HCT116 (cell line): ENCODE measurements around the gene IL21. TPM values are rescaled to one million over a fixed set of nuclear protein-coding genes. Genes with fewer than 3 reads are reported as not detected.

ENCODE experiments used
- ATAC-seq: fragments of 200-7000 bp; cut with Tn5 transposase; 2 replicates; pipeline ENCODE4 v1.9.1; 2020; ENCODE audit warnings: mild to moderate bottlenecking, moderate library complexity
- BruUV-seq: library from RNA; stranded (reverse); fragments of 400-500 nt; replicated peaks from 2 replicates; lab custom pipeline; 2021; lab: Mats Ljungman, UMichigan
- CTCF ChIA-PET: fragments of 300-600 bp; sonication (Branson Sonifier 250); formaldehyde crosslinking; loops from one replicate; lab custom pipeline; 2021; ENCODE audit warnings: antibody characterized with exemption; lab: Charles Lee
- POLR2A ChIA-PET: fragments of 300-600, 350-600 bp; sonication (Branson Sonifier 250); formaldehyde crosslinking; loops from one replicate; lab custom pipeline; 2021; ENCODE audit warnings: antibody characterized with exemption; lab: Charles Lee
- RAD21 ChIA-PET, 2 experiments: fragments of 300-600 bp; sonication (Branson Sonifier 250); formaldehyde crosslinking; loops; one replicate each; lab custom pipeline; 2023; ENCODE audit warnings: low total read pairs in 2 of 2; ENCODE audit not compliant: uncharacterized antibody in 2 of 2, unreplicated experiment in 2 of 2, low non-redundant PET in 1 of 2; lab: Charles Lee
- DNase-seq: peaks from one replicate; pipeline ENCODE4 v3.0.0-alpha.2; 2010; ENCODE audit warnings: low read depth, low spot score
- H2AFZ ChIP-seq: fragments of 200-600 bp; shearing (Covaris generic), sonication (generic); 2 replicates; pipeline ENCODE4 v1.6.1; 2017; ENCODE audit warnings: low read depth, mixed run types, mixed read lengths, antibody characterized with exemption, low read length; ENCODE audit not compliant: poor library complexity, severe bottlenecking
- H3K27ac ChIP-seq: 2 replicates; pipeline ENCODE4 v1.5.1; 2012; ENCODE audit warnings: low read depth, low read length
- H3K27me3 ChIP-seq: fragments of 200-600 bp; sonication (generic); 2 replicates; pipeline ENCODE4 v1.6.1; 2016; ENCODE audit warnings: mixed run types, low read length, mixed read lengths; ENCODE audit not compliant: insufficient read depth
- H3K36me3 ChIP-seq, 2 experiments: fragments of 200-500 bp in 1 of 2; fragments of 200-600 bp in 1 of 2; sonication (Bioruptor generic) in 1 of 2; sonication (generic) in 1 of 2; 2 replicates each; pipeline versions ENCODE4 v1.5.1 to v1.6.1; 2014 to 2016; ENCODE audit warnings: low read length in 2 of 2, inconsistent platforms in 1 of 2, mixed read lengths in 1 of 2, mixed run types in 1 of 2; ENCODE audit not compliant: insufficient read depth in 2 of 2, control insufficient read depth in 1 of 2
- H3K4me1 ChIP-seq, 2 experiments: fragments of 200-600 bp in 1 of 2; sonication (generic) in 1 of 2; 2 replicates each; pipeline versions ENCODE4 v1.5.1 to v1.6.1; 2012 to 2017; ENCODE audit warnings: low read length in 2 of 2, inconsistent platforms in 1 of 2, mild to moderate bottlenecking in 1 of 2, mixed read lengths in 1 of 2, mixed run types in 1 of 2, moderate library complexity in 1 of 2; ENCODE audit not compliant: insufficient read depth in 2 of 2, control insufficient read depth in 1 of 2
- H3K4me2 ChIP-seq: fragments of 200-600 bp; sonication (generic); 2 replicates; pipeline ENCODE4 v1.6.1; 2017; ENCODE audit warnings: mixed run types, low read length, mixed read lengths
- H3K4me3 ChIP-seq, 2 experiments: fragments of 200-600 bp in 1 of 2; sonication (generic) in 1 of 2; replicated peaks in 1 of 2; 2 replicates each; pipeline ENCODE4 v1.5.1; 2011 to 2016; ENCODE audit warnings: low read length in 2 of 2, control low read depth in 1 of 2, low read depth in 1 of 2, mild to moderate bottlenecking in 1 of 2, mixed read lengths in 1 of 2, mixed run types in 1 of 2
- H3K79me2 ChIP-seq: fragments of 200-600 bp; sonication (generic); 2 replicates; pipeline ENCODE4 v1.6.1; 2017; ENCODE audit warnings: mild to moderate bottlenecking, mixed run types, low read length, moderate library complexity, mixed read lengths; ENCODE audit not compliant: insufficient read depth
- H3K9ac ChIP-seq: fragments of 200-600 bp; sonication (generic); 2 replicates; pipeline ENCODE4 v1.6.1; 2016; ENCODE audit warnings: low read length, mixed read lengths
- H3K9me2 ChIP-seq: fragments of 200-600 bp; sonication (generic), shearing (Covaris generic); 2 replicates; pipeline ENCODE4 v1.6.1; 2017; ENCODE audit warnings: mixed run types, mild to moderate bottlenecking, moderate library complexity; ENCODE audit not compliant: insufficient read depth
- H3K9me3 ChIP-seq, 2 experiments: fragments of 200-500 bp in 1 of 2; fragments of 200-600 bp in 1 of 2; sonication (Bioruptor generic) in 1 of 2; sonication (generic) in 1 of 2; 2 replicates each; pipeline ENCODE4 v1.6.1; 2014 to 2017; ENCODE audit warnings: low read length in 2 of 2, mixed read lengths in 2 of 2, inconsistent platforms in 1 of 2, low read depth in 1 of 2, mild to moderate bottlenecking in 1 of 2, mixed run types in 1 of 2, moderate library complexity in 1 of 2; ENCODE audit not compliant: control insufficient read depth in 1 of 2, insufficient read depth in 1 of 2
- H4K20me1 ChIP-seq: fragments of 200-600 bp; sonication (generic), shearing (Covaris generic); 2 replicates; pipeline ENCODE4 v1.6.1; 2017; ENCODE audit warnings: mixed run types, mild to moderate bottlenecking, moderate library complexity; ENCODE audit not compliant: insufficient read depth
- ATF3 ChIP-seq: IDR thresholded peaks from 2 replicates; pipeline ENCODE4 v1.6.1; 2012
- CBX3 ChIP-seq: IDR thresholded peaks from 2 replicates; pipeline ENCODE4 v1.6.1; 2012; ENCODE audit warnings: low read depth
- CEBPB ChIP-seq: IDR thresholded peaks from 2 replicates; pipeline ENCODE4 v1.6.1; 2012; ENCODE audit warnings: low read depth
- CTCF ChIP-seq, 3 experiments: fragments of 200-600 bp in 1 of 3; sonication (generic) in 1 of 3; IDR thresholded peaks in 2 of 3; conservative IDR thresholded peaks in 1 of 3; 2 replicates each; pipeline ENCODE4 v1.5.1; 2012 to 2017; ENCODE audit warnings: low read depth in 2 of 3, low read length in 2 of 3, antibody characterized with exemption in 1 of 3, borderline replicate concordance in 1 of 3, control low read depth in 1 of 3, mild to moderate bottlenecking in 1 of 3, mixed read lengths in 1 of 3, mixed run types in 1 of 3, moderate library complexity in 1 of 3; ENCODE audit not compliant: insufficient read depth in 1 of 3
- ELF1 ChIP-seq: IDR thresholded peaks from 2 replicates; pipeline ENCODE4 v1.6.1; 2012; ENCODE audit warnings: low read depth, borderline replicate concordance
- EZH2 ChIP-seq: fragments of 200-600 bp; sonication (generic); IDR thresholded peaks from 2 replicates; pipeline ENCODE4 v1.6.1; 2017; ENCODE audit warnings: antibody characterized with exemption, mixed run types
- FOSL1 ChIP-seq: IDR thresholded peaks from 2 replicates; pipeline ENCODE4 v1.6.1; 2012; ENCODE audit warnings: low read depth
- JUND ChIP-seq: IDR thresholded peaks from 2 replicates; pipeline ENCODE4 v1.6.1; 2012
- POLR2A ChIP-seq: IDR thresholded peaks from 2 replicates; pipeline ENCODE4 v1.7.0; 2011; ENCODE audit warnings: borderline replicate concordance; ENCODE audit not compliant: insufficient read depth, insufficient read length; ENCODE audit errors: extremely low read depth
- POLR2AphosphoS5 ChIP-seq: IDR thresholded peaks from 2 replicates; pipeline ENCODE4 v1.6.1; 2011; ENCODE audit warnings: mild to moderate bottlenecking, low read depth, low read length, moderate library complexity
- RAD21 ChIP-seq: IDR thresholded peaks from 2 replicates; pipeline ENCODE4 v1.6.1; 2012; ENCODE audit warnings: low read depth, mild to moderate bottlenecking
- SP1 ChIP-seq: IDR thresholded peaks from 2 replicates; pipeline ENCODE4 v1.6.1; 2012; ENCODE audit warnings: low read depth
- YY1 ChIP-seq: IDR thresholded peaks from 2 replicates; pipeline ENCODE4 v1.6.1; 2011; ENCODE audit warnings: low read length, low read depth, moderate library complexity, mild to moderate bottlenecking; ENCODE audit not compliant: insufficient replicate concordance; ENCODE audit errors: extremely low read depth
- ZBTB33 ChIP-seq: IDR thresholded peaks from 2 replicates; pipeline ENCODE4 v1.6.1; 2011; ENCODE audit warnings: mild to moderate bottlenecking, low read length, moderate library complexity; ENCODE audit not compliant: insufficient replicate concordance; ENCODE audit errors: extremely low read depth
- intact Hi-C: fragments of 100-400 bp; cut with micrococcal nuclease; formaldehyde crosslinking; loops from 2 replicates; pipeline ENCODE4 v1.10.0; 2022
- total RNA-seq: library from RNA; stranded (reverse); gene quantifications from one replicate; pipeline ENCODE4 v1.2.1, GENCODE V29; 2021; ENCODE audit not compliant: unreplicated experiment

Gene IL21
- total RNA-seq, 1 experiment from 2014 or later = 0.12 TPM

GRCh38 chr4:122639181-122639580, 18.3 kb upstream of the IL21 start:
- ChIA-PET CTCF (no interaction called here), RAD21 (no interaction called here), POLR2A (no interaction called here)
- H3K4me2 ChIP-seq = peak overlapping the region; percentile 9
- H3K9me2 ChIP-seq = no peaks in the 10 kb centered on the region
- H3K9me3 ChIP-seq = no peaks in the 10 kb centered on the region
- peaks cover 0 to 13% of the 10 kb centered on the region in 2 experiments; a peak in 2 of 4 replicates for H3K4me1 ChIP-seq
- no peak overlapping the region for H3K27ac ChIP-seq
- DNase-seq = no peak
- TF ChIP-seq JUND = peak; percentile 24; the same call in 1 of the 2 replicates
- TF ChIP-seq FOSL1 = peak; percentile 36; the same call in 1 of the 2 replicates
- TF ChIP-seq ELF1 = no peak
- TF ChIP-seq POLR2A = no peak
- no peak for TF ChIP-seq POLR2AphosphoS5
- no peak for TF ChIP-seq ZBTB33
- TF ChIP-seq CBX3 = no peak
- peak; percentile 27; the same call in 1 of the 2 replicates for TF ChIP-seq SP1
- H3K4me3 ChIP-seq = no peak overlapping the region
- no peaks in the 10 kb centered on the region for H4K20me1 ChIP-seq
- intact Hi-C loops = no loop called here
- no TSS peak for BruUV-seq
- no peaks in the 10 kb centered on the region for H3K27me3 ChIP-seq
- no peak; the same call in 1 of the 2 replicates for ATAC-seq
- no peaks in the 10 kb centered on the region for H3K36me3 ChIP-seq
- peak overlapping the region; percentile 23 for H2AFZ ChIP-seq
- H3K9ac ChIP-seq = no peak overlapping the region
- H3K79me2 ChIP-seq = no peaks in the 10 kb centered on the region

- no TSS peak for BruUV-seq
- H3K27me3 ChIP-seq = no peaks in the 10 kb centered on the region
- no peak overlapping the region for H3K27ac ChIP-seq
- no peak overlapping the region for H3K4me3 ChIP-seq
- no peaks in the 10 kb centered on the region for H3K79me2 ChIP-seq
- H3K36me3 ChIP-seq = no peaks in the 10 kb centered on the region
- ATAC-seq (no peak), DNase-seq (no peak)
- ChIA-PET RAD21 (no interaction called here), CTCF (no interaction called here), POLR2A (no interaction called here)
- intact Hi-C loops = no loop called here
- no peaks in the 10 kb centered on the region for H3K9me2 ChIP-seq
- no peak overlapping the region for H3K9ac ChIP-seq
- no peak overlapping the region for H3K4me2 ChIP-seq
- no peak overlapping the region for H2AFZ ChIP-seq
- H3K9me3 ChIP-seq = no peaks in the 10 kb centered on the region
- no peaks in the 10 kb centered on the region for H4K20me1 ChIP-seq
- peaks cover 0 to 13% of the 10 kb centered on the region in 2 experiments; a peak in 2 of 4 replicates for H3K4me1 ChIP-seq
- TF ChIP-seq CBX3 = no peak
- TF ChIP-seq ZBTB33 = no peak
- TF ChIP-seq ATF3 = no peak
- no peak for TF ChIP-seq CEBPB
- TF ChIP-seq RAD21 = no peak
- no peak for TF ChIP-seq POLR2A
- TF ChIP-seq EZH2 = no peak
- TF ChIP-seq FOSL1 = no peak
- no peak for TF ChIP-seq CTCF (IDR thresholded peaks at IDR 0.05 in 2 of 3, conservative IDR thresholded peaks at IDR 0.05 in 1 of 3; ENCODE audit: borderline replicate concordance in 1 of 3, insufficient read depth in 1 of 3, low read depth in 2 of 3, low read length in 2 of 3)
- TF ChIP-seq YY1 = no peak
Measured at GRCh38 chr4:122636697-122637096, 15.8 kb upstream of the IL21 start.
